Neural progenitor cell (in vitro differentiated cells): ENCODE results near the gene PDCD1LG2. TPM values are rescaled to one million over a fixed set of nuclear protein-coding genes. Genes with fewer than 3 reads are reported as not detected.
"Not testable (repeated sequence)": the region's sequence is repeated elsewhere in the genome, so short reads cannot be mapped to it uniquely, and the experiment has no call there.

Experiments
- DNase-seq: peaks from one replicate; pipeline ENCODE4 v3.0.0-alpha.2; 2016; ENCODE audit warnings: low spot score
- H2AFZ ChIP-seq: fragments of 200-600 bp; sonication (generic); replicated peaks from 2 replicates; pipeline ENCODE4 v1.6.1; 2016; ENCODE audit warnings: antibody characterized with exemption
- H3F3A ChIP-seq: fragments of 200-600 bp; sonication (generic); 2 replicates; pipeline ENCODE4 v1.6.1; 2016; ENCODE audit warnings: antibody characterized with exemption, low read depth
- H3K27ac ChIP-seq: fragments of 200-600 bp; sonication (generic); 2 replicates; pipeline ENCODE4 v1.5.1; 2016; ENCODE audit warnings: mild to moderate bottlenecking
- H3K27me3 ChIP-seq: fragments of 200-600 bp; sonication (generic); 2 replicates; pipeline ENCODE4 v1.6.1; 2016; ENCODE audit warnings: mild to moderate bottlenecking, moderate library complexity
- H3K36me3 ChIP-seq: fragments of 200-600 bp; sonication (generic); 2 replicates; pipeline ENCODE4 v1.5.1; 2016
- H3K4me1 ChIP-seq: fragments of 200-600 bp; sonication (generic); 2 replicates; pipeline ENCODE4 v1.6.1; 2016; ENCODE audit warnings: mixed run types
- H3K4me2 ChIP-seq: fragments of 200-600 bp; sonication (generic); 2 replicates; pipeline ENCODE4 v1.6.1; 2016
- H3K4me3 ChIP-seq: fragments of 200-600 bp; sonication (generic); 2 replicates; pipeline ENCODE4 v1.5.1; 2016
- H3K79me2 ChIP-seq: fragments of 200-600 bp; sonication (generic); 2 replicates; pipeline ENCODE4 v1.6.1; 2016; ENCODE audit warnings: low read depth
- H3K9ac ChIP-seq: fragments of 200-600 bp; sonication (generic); 2 replicates; pipeline ENCODE4 v1.6.1; 2016
- H3K9me3 ChIP-seq: fragments of 200-600 bp; sonication (generic); 2 replicates; pipeline ENCODE4 v1.5.1; 2016; ENCODE audit warnings: low read depth
- H4K20me1 ChIP-seq: fragments of 200-600 bp; sonication (generic); 2 replicates; pipeline ENCODE4 v1.6.1; 2016; ENCODE audit warnings: low read depth
- H3K27ac Mint-ChIP-seq: 3 replicates; pipeline ENCODE4 v1.8.0; 2021; ENCODE audit warnings: mixed read lengths
- H3K27me3 Mint-ChIP-seq: 2 replicates; pipeline ENCODE4 v1.8.0; 2022; ENCODE audit warnings: low read depth, mild to moderate bottlenecking, inconsistent platforms, moderate library complexity, mixed read lengths; ENCODE audit not compliant: insufficient read depth
- H3K36me3 Mint-ChIP-seq: 3 replicates; pipeline ENCODE4 v1.8.0; 2021; ENCODE audit warnings: mixed read lengths
- H3K4me1 Mint-ChIP-seq: 3 replicates; pipeline ENCODE4 v1.8.0; 2021; ENCODE audit warnings: mixed read lengths
- H3K4me3 Mint-ChIP-seq: 3 replicates; pipeline ENCODE4 v1.8.0; 2021; ENCODE audit warnings: mild to moderate bottlenecking, moderate library complexity, mixed read lengths
- H3K9me3 Mint-ChIP-seq: 3 replicates; pipeline ENCODE4 v1.8.0; 2020; ENCODE audit warnings: mixed read lengths
- CTCF ChIP-seq: fragments of 200-600 bp; sonication (generic); IDR thresholded peaks from 2 replicates; pipeline ENCODE4 v1.5.1; 2017; ENCODE audit warnings: antibody characterized with exemption, mild to moderate bottlenecking
- EZH2 ChIP-seq: fragments of 200-600 bp; sonication (generic); IDR thresholded peaks from 2 replicates; pipeline ENCODE4 v1.6.1; 2017; ENCODE audit warnings: antibody characterized with exemption, mild to moderate bottlenecking, moderate library complexity
- EZH2phosphoT487 ChIP-seq: fragments of 200-600 bp; sonication (generic); IDR thresholded peaks from 2 replicates; pipeline ENCODE4 v1.6.1; 2017; ENCODE audit warnings: antibody characterized with exemption
- total RNA-seq: library from RNA; depleted of rRNA; stranded (reverse); fragments of >200 nt; gene quantifications from 2 replicates; pipeline ENCODE4 v1.2.3, GENCODE V29; 2015; ENCODE audit warnings: low replicate concordance

Gene PDCD1LG2
- total RNA-seq, 1 donor from 2014 or later: not detected

DNA sequence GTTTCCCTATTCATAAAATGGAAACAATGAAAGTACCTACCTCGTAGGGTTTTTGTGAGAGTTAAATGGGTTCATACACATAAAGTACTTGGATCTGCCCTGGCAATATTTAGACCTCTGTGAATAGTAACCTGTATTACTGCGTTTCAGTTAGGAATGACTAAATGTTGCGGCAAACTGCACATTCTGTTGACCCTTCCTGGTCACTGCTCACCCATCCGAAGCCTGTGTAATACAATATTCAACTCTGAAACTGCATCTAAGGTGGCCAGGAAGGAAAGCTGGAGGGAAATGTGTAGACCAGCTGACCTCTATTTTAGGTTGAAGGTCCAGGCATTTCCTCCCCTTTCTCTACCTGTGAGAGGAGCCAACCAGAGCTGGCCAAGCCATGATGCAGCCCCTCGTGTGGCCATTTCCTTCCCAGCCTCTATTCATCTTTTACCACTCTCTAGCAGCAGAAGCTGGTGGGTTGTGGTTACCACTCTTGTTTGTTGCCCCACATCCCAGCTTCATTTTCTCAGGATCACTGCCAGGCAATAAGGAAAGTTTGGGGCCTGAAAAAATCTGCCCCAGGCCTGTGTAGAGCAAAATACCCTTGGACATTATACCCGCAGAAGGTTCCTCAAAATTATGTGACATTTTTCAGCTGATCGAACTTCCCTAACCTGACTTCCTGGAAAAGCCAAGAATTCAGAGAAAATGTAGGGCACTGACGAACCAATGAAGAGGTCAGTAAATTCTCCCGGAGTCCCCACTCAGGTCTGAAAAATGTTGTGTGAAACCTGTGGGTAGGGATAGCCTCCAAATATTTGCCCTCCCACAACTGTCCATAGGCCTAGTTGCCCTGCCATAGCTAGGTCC is 20.5 kb upstream of the PDCD1LG2 start:
- Histone ChIP-seq H3K4me2 (no peak overlapping the region), H3K9me3 (no peaks in the 10 kb centered on the region), H3F3A (no peaks in the 10 kb centered on the region), H3K79me2 (no peaks in the 10 kb centered on the region), H3K36me3 (no peaks in the 10 kb centered on the region), H3K9ac (no peak overlapping the region), H3K4me1 (no peaks in the 10 kb centered on the region), H3K27me3 (no peaks in the 10 kb centered on the region), H4K20me1 (no peaks in the 10 kb centered on the region), H3K27ac (no peak overlapping the region), H3K4me3 (no peak overlapping the region), H2AFZ (no peak overlapping the region)
- TF ChIP-seq EZH2: no peak
- no peak for TF ChIP-seq CTCF
- no peak for TF ChIP-seq EZH2phosphoT487
- Mint-ChIP-seq H3K36me3 (no peaks in the 10 kb centered on the region), H3K27me3 (no peaks in the 10 kb centered on the region), H3K4me1 (no peaks in the 10 kb centered on the region), H3K27ac (no peak overlapping the region), H3K9me3 (no peaks in the 10 kb centered on the region), H3K4me3 (no peak overlapping the region)
- no peak for DNase-seq

DNA sequence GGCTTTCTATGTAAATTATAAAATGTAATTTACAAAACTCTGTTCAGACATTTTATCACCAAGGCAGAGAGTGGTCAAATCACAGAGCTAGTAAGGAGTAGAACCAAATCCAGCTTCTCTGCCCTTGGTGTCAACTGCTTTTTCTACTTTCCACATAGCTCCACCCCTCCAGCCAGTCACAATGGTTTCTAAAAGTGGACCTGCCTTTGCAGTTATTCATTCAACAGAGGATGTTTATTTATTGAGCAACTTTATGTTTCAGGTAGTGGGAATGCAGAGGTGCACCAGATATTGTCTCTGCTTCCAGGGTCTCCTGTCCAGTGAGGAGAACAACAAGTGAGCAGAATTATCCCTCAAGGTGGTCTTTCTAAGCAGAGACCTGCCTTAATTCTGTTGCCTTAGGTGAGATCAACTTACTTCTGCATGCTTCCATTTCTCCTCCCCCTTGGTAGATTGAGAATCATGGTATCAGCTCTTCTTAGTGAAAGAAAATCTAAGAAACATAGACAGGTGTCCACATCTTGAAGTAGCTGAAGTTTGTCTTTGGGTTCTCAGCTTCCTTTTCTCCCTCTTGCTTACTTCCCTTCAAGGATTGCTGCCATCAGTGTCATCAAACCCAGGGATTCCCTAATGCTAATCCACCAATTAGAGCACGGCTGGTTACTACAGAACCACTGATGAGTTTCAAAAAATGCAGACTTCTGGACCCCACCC is 17.2 kb upstream of the PDCD1LG2 start:
- Histone ChIP-seq H3K36me3 (no peaks in the 10 kb centered on the region), H3K9ac (no peak overlapping the region), H3K79me2 (no peaks in the 10 kb centered on the region), H3K4me1 (no peaks in the 10 kb centered on the region), H3K27ac (no peak overlapping the region), H3K4me3 (no peak overlapping the region), H3K4me2 (no peak overlapping the region), H3F3A (no peaks in the 10 kb centered on the region), H2AFZ (no peak overlapping the region), H3K9me3 (no peaks in the 10 kb centered on the region), H4K20me1 (no peaks in the 10 kb centered on the region), H3K27me3 (no peaks in the 10 kb centered on the region)
- TF ChIP-seq EZH2phosphoT487 (no peak), EZH2 (no peak), CTCF (no peak)
- no peak for DNase-seq
- H3K27me3 Mint-ChIP-seq: no peaks in the 10 kb centered on the region
- H3K9me3 Mint-ChIP-seq: no peaks in the 10 kb centered on the region
- no peaks in the 10 kb centered on the region for H3K36me3 Mint-ChIP-seq
- H3K27ac Mint-ChIP-seq: no peak overlapping the region
- H3K4me3 Mint-ChIP-seq: no peak overlapping the region
- H3K4me1 Mint-ChIP-seq: no peaks in the 10 kb centered on the region

- H3K4me3 Mint-ChIP-seq: no peak overlapping the region
- Histone ChIP-seq H3K4me2 (no peak overlapping the region), H3K36me3 (no peaks in the 10 kb centered on the region), H3K27ac (no peak overlapping the region), H3K79me2 (no peaks in the 10 kb centered on the region), H3F3A (no peaks in the 10 kb centered on the region), H3K4me3 (no peak overlapping the region), H3K4me1 (no peaks in the 10 kb centered on the region), H3K9ac (no peak overlapping the region), H4K20me1 (no peaks in the 10 kb centered on the region), H2AFZ (no peak overlapping the region), H3K9me3 (no peaks in the 10 kb centered on the region), H3K27me3 (no peaks in the 10 kb centered on the region)
- H3K36me3 Mint-ChIP-seq: no peaks in the 10 kb centered on the region
- H3K27me3 Mint-ChIP-seq: no peaks in the 10 kb centered on the region
- no peaks in the 10 kb centered on the region for H3K4me1 Mint-ChIP-seq
- no peak for DNase-seq
- H3K27ac Mint-ChIP-seq: no peak overlapping the region
- TF ChIP-seq EZH2phosphoT487 (no peak), EZH2 (no peak), CTCF (no peak)
- no peaks in the 10 kb centered on the region for H3K9me3 Mint-ChIP-seq
These were observed 16.4 kb upstream of the PDCD1LG2 start for GRCh38 chr9:5493679-5494511.

- H3K27me3 ChIP-seq, H3K4me1 ChIP-seq, H3K36me3 ChIP-seq, H3K27ac ChIP-seq, H3K36me3 Mint-ChIP-seq, H3K4me1 Mint-ChIP-seq, H3K79me2 ChIP-seq, DNase-seq, H2AFZ ChIP-seq, H4K20me1 ChIP-seq, H3K4me2 ChIP-seq, H3K9me3 ChIP-seq, H3K27ac Mint-ChIP-seq, H3K9ac ChIP-seq, H3K4me3 ChIP-seq, H3K27me3 Mint-ChIP-seq, H3F3A ChIP-seq, H3K4me3 Mint-ChIP-seq, H3K9me3 Mint-ChIP-seq: not testable (repeated sequence)
These were observed 15.6 kb upstream of the PDCD1LG2 start for GRCh38 chr9:5494765-5495164.
